T-cell (primary cell): ENCODE measurements around the gene ZFAND2B. TPM values are rescaled to one million over a fixed set of nuclear protein-coding genes. Genes with fewer than 3 reads are reported as not detected.

ENCODE experiments used
- ATAC-seq, 4 experiments: fragments of 200-7000 bp in 3 of 4; fragments of 150-1000 bp in 1 of 4; cut with Tn5 transposase; replicated peaks in 1 of 4; 1 replicate in 3 of 4; 2 replicates in 1 of 4; pipeline ENCODE4 v1.10.0; 2021; ENCODE audit warnings: moderate library complexity in 3 of 4, mild to moderate bottlenecking in 2 of 4, moderate number of reproducible peaks in 1 of 4
- CTCF ChIA-PET, 2 donors: fragments of 300-600 bp; sonication (Branson Sonifier 250); formaldehyde crosslinking; loops; one replicate each; lab custom pipeline; 2022; ENCODE audit warnings: antibody characterized with exemption in 2 of 2; lab: Charles Lee
- POLR2A ChIA-PET, 2 donors: fragments of 300-600 bp; sonication (Branson Sonifier 250); formaldehyde crosslinking; loops; one replicate each; lab custom pipeline; 2022; ENCODE audit warnings: antibody characterized with exemption in 2 of 2; lab: Charles Lee
- DNase-seq, 35 experiments: peaks; one replicate each; pipeline versions ENCODE4 v3.0.0 to v3.0.0-alpha.2; 2013 to 2023
- H3K27ac ChIP-seq: one replicate; pipeline ENCODE4 v1.5.1; 2013; ENCODE audit warnings: low read length
- H3K27me3 ChIP-seq, 2 experiments: replicated peaks in 1 of 2; 1 replicate in 1 of 2; 2 replicates in 1 of 2; pipeline versions ENCODE4 v1.6.1 to v1.7.0; 2013; ENCODE audit warnings: low read length in 1 of 2, mixed read lengths in 1 of 2; ENCODE audit not compliant: control insufficient read depth in 2 of 2, insufficient read depth in 2 of 2; ENCODE audit errors: extremely low read depth in 1 of 2
- H3K36me3 ChIP-seq, 2 donors: 1 replicate in 1 of 2; 2 replicates in 1 of 2; pipeline versions ENCODE4 v1.6.1 to v1.7.0; 2013; ENCODE audit warnings: low read length in 1 of 2; ENCODE audit not compliant: control insufficient read depth in 2 of 2, insufficient read depth in 1 of 2; ENCODE audit errors: extremely low read depth in 1 of 2
- H3K4me1 ChIP-seq, 2 experiments: 1 replicate in 1 of 2; 2 replicates in 1 of 2; pipeline versions ENCODE4 v1.6.1 to v1.7.0; 2013; ENCODE audit warnings: low read length in 2 of 2, mixed read lengths in 1 of 2; ENCODE audit not compliant: insufficient read depth in 2 of 2, control insufficient read depth in 1 of 2; ENCODE audit errors: extremely low read depth in 1 of 2
- H3K4me3 ChIP-seq, 2 donors: 1 replicate in 1 of 2; 2 replicates in 1 of 2; pipeline versions ENCODE4 v1.5.1 to v1.7.0; 2013; ENCODE audit warnings: mild to moderate bottlenecking in 2 of 2, low read length in 1 of 2, moderate library complexity in 1 of 2; ENCODE audit not compliant: control insufficient read depth in 1 of 2; ENCODE audit errors: extremely low read depth in 1 of 2
- H3K9me3 ChIP-seq: 2 replicates; pipeline ENCODE4 v1.7.0; 2013
- H3K27ac Mint-ChIP-seq, 2 donors: one replicate each; pipeline ENCODE4 v1.8.0; 2020 to 2021; ENCODE audit warnings: mild to moderate bottlenecking in 2 of 2, mixed read lengths in 2 of 2
- H3K27me3 Mint-ChIP-seq, 2 donors: one replicate each; pipeline ENCODE4 v1.8.0; 2021 to 2022; ENCODE audit warnings: mixed read lengths in 2 of 2
- H3K36me3 Mint-ChIP-seq: one replicate; pipeline ENCODE4 v1.8.0; 2021; ENCODE audit warnings: mixed read lengths
- H3K4me1 Mint-ChIP-seq, 3 donors: one replicate each; pipeline ENCODE4 v1.8.0; 2020 to 2022; ENCODE audit warnings: mixed read lengths in 3 of 3, mild to moderate bottlenecking in 1 of 3
- H3K4me3 Mint-ChIP-seq, 3 donors: one replicate each; pipeline ENCODE4 v1.8.0; 2020 to 2022; ENCODE audit warnings: mild to moderate bottlenecking in 3 of 3, mixed read lengths in 3 of 3, moderate library complexity in 3 of 3
- H3K9me3 Mint-ChIP-seq, 3 donors: one replicate each; pipeline ENCODE4 v1.8.0; 2020 to 2022; ENCODE audit warnings: mixed read lengths in 3 of 3
- WGBS: methylation state at CpG from one replicate; pipeline ENCODE4 v1.1.5; 2013; ENCODE audit warnings: missing lambda C conversion rate; ENCODE audit not compliant: insufficient coverage; 5-methylcytosine and 5-hydroxymethylcytosine counted together
- total RNA-seq, 35 experiments: library from RNA in 6 of 35; stranded (reverse) in 6 of 35; fragments of 120-200 nt in 1 of 35; gene quantifications; one replicate each; pipeline versions ENCODE4 v1.2.1 to v1.2.4 and lab custom pipeline; 2013 to 2026

The ZFAND2B gene
- total RNA-seq, 5 donors from 2014 or later (not counting 1 experiment from before 2014, with no cell fraction given): 61.7 to 91.6 (median 85.6) TPM

DNA sequence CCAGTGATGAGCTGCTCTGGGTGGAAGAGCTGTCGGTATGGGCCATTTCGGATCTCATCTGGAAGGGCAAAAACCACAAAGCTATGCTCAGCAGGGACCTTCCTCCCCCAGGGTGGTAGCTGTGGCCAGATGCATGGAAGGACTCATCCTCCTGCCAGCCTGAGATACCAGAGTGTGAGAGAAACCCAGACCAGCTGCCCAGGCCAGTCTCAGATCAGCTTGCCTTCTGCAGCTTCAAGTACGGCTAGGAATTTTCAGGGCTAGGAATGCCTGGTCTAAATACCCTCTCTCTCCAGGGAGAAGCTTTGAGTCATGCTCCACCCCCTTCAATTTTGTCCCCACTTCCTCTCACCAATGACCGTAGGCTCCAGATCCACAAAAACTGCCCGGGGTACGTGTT, 45.1 kb downstream of the ZFAND2B start:
- H3K4me1 ChIP-seq: peaks cover 43 to 70% of the 10 kb centered on the region in 2 experiments
- H3K9me3 Mint-ChIP-seq: no peaks in the 10 kb centered on the region
- no peak for DNase-seq
- no peaks in the 10 kb centered on the region for H3K27me3 Mint-ChIP-seq
- ATAC-seq: no peak
- H3K27ac ChIP-seq: peak overlapping the region; percentile 94
- H3K36me3 ChIP-seq: peaks cover 15 to 41% of the 10 kb centered on the region in 2 donors
- 71% methylated on average over 1 of the region's 6 CpGs for WGBS
- H3K36me3 Mint-ChIP-seq: peaks cover 39% of the 10 kb centered on the region
- POLR2A ChIA-PET: interaction anchor here (0.6 to 1.7 kb wide), 6 partner anchors 10 to 965 kb away, joined by 3 to 9 read pairs (median 4); partner anchors contain the start of genes ANKZF1 (in 1 of the 2) and ATG9A (in 1 of the 2)
- peak overlapping the region; percentile 95 to 99 for H3K4me3 ChIP-seq
- CTCF ChIA-PET: interaction anchor here (0.8 to 1.2 kb wide), 3 partner anchors 26 to 40 kb away, joined by 3 to 4 read pairs (median 3); partner anchors contain the start of gene DNAJB2 (in 1 of the 2)
- H3K9me3 ChIP-seq: no peaks in the 10 kb centered on the region
- no peaks in the 10 kb centered on the region for H3K27me3 ChIP-seq
- H3K27ac Mint-ChIP-seq: peak overlapping the region; percentile 98 to 99
- H3K4me3 Mint-ChIP-seq: peak overlapping the region; percentile 75 to 96 (median 83)
- H3K4me1 Mint-ChIP-seq: peaks cover 70 to 72% (median 72%) of the 10 kb centered on the region in 3 donors

DNA sequence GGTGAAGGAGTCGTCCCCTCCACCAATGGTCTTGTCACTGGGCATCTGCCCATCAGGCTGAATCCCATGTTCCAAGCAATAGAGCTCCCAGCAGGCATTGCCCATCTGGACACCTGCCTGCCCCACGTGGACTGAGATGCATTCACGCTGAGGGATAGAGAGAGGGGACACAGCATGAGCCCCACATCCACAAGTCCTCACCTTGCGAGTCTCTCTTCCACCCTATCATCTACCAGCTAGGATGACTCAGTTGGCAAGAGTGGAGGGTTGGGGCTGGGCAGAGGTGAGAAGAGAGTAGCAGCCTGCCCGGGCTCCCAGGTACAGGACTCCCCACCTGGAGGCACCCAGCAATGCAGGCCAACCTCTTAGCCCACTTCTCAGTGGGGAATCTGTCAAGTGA, 45.5 kb downstream of the ZFAND2B start:
- no CpG with 5 or more reads among the region's 5 CpGs for WGBS
- ATAC-seq (no peak), DNase-seq (peak in 4 of 35 experiments; percentile 29 to 40 (median 36))
- peaks cover 38 to 66% of the 10 kb centered on the region in 2 experiments for H3K4me1 ChIP-seq
- ChIA-PET CTCF (interaction anchor here (0.6 to 1.2 kb wide), 4 partner anchors 26 to 50 kb away, joined by 3 to 4 read pairs (median 4); partner anchors contain the start of gene DNAJB2 (in 1 of the 2)), POLR2A (interaction anchor here (0.6 to 1.7 kb wide), 5 partner anchors 10 to 966 kb away, joined by 3 to 9 read pairs (median 4); partner anchors contain the start of genes ANKZF1 (in 1 of the 2) and ATG9A (in 1 of the 2))
- no peaks in the 10 kb centered on the region for H3K9me3 Mint-ChIP-seq
- H3K4me3 ChIP-seq: peak overlapping the region; percentile 95 to 99
- H3K4me3 Mint-ChIP-seq: peak overlapping the region; percentile 75 to 96 (median 83)
- no peaks in the 10 kb centered on the region for H3K27me3 Mint-ChIP-seq
- H3K4me1 Mint-ChIP-seq: peaks cover 66 to 67% (median 67%) of the 10 kb centered on the region in 3 donors
- peaks cover 39% of the 10 kb centered on the region for H3K36me3 Mint-ChIP-seq
- no peaks in the 10 kb centered on the region for H3K9me3 ChIP-seq
- peak overlapping the region; percentile 98 to 99 for H3K27ac Mint-ChIP-seq
- peaks cover 15 to 41% of the 10 kb centered on the region in 2 donors for H3K36me3 ChIP-seq
- H3K27me3 ChIP-seq: no peaks in the 10 kb centered on the region
- H3K27ac ChIP-seq: peak overlapping the region; percentile 94

DNA sequence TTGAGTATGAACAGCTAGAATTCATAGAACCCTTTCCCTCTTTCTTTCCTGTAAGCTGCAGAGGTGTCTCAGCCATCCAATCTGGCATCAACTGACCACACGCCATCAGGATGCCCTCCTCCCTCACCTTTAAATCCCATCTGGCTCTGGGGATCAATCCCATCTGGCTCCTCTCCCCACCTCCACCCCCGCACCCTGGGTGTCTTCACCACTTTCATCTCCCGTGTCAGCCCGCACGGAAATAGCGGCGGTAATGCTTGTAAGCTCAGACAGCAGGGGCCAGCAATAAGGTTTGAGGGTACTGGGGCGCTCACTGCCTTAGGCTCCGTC, 46.0 kb downstream of the ZFAND2B start:
- Histone ChIP-seq H3K36me3 (peaks cover 15 to 41% of the 10 kb centered on the region in 2 donors), H3K27ac (peak overlapping the region; percentile 94), H3K27me3 (no peaks in the 10 kb centered on the region), H3K9me3 (no peaks in the 10 kb centered on the region), H3K4me1 (peaks cover 36 to 61% of the 10 kb centered on the region in 2 experiments), H3K4me3 (peak overlapping the region; percentile 95 to 99)
- 4% methylated on average over 9 of the region's 9 CpGs for WGBS
- Mint-ChIP-seq H3K4me3 (peak overlapping the region; percentile 75 to 96 (median 83)), H3K27me3 (no peaks in the 10 kb centered on the region), H3K4me1 (peaks cover 62 to 63% (median 63%) of the 10 kb centered on the region in 3 donors), H3K36me3 (peaks cover 39% of the 10 kb centered on the region), H3K27ac (peak overlapping the region; percentile 98 to 99), H3K9me3 (no peaks in the 10 kb centered on the region)
- POLR2A ChIA-PET: interaction anchor here (0.6 to 2.7 kb wide), 7 partner anchors 7 to 75 kb away, joined by 3 to 32 read pairs (median 4); partner anchors contain the start of genes GLB1L (in 2 of the 2), STK16 (in 2 of the 2), ABCB6 (in 1 of the 2) and ANKZF1 (in 1 of the 2)
- DNase-seq: peak in 12 of 35 experiments; percentile 22 to 57 (median 28)
- CTCF ChIA-PET: interaction anchor here (0.6 to 1.2 kb wide), 5 partner anchors 26 to 50 kb away, joined by 3 to 6 read pairs (median 4); no protein-coding TSS in a partner anchor
- peak in 2 of 4 experiments; percentile 3 to 4 for ATAC-seq

- peaks cover 15 to 38% of the 10 kb centered on the region in 2 donors for H3K36me3 ChIP-seq
- H3K27me3 ChIP-seq: no peaks in the 10 kb centered on the region
- H3K4me3 ChIP-seq: peak within 1 kb of the TSS; percentile 95 to 99
- H3K27ac Mint-ChIP-seq: peak within 1 kb of the TSS; percentile 98 to 99
- ChIA-PET CTCF (interaction anchor here (0.6 to 2.5 kb wide), 9 partner anchors 24 to 350 kb away, joined by 3 to 38 read pairs (median 6); partner anchors contain the start of genes ANKZF1 (in 1 of the 2), ATG9A (in 1 of the 2), CNPPD1 (in 1 of the 2) and DNAJB2 (in 1 of the 2)), POLR2A (interaction anchor here (0.6 to 2.7 kb wide), 8 partner anchors 8 to 77 kb away, joined by 3 to 32 read pairs (median 4); partner anchors contain the start of genes GLB1L (in 2 of the 2), STK16 (in 2 of the 2), ABCB6 (in 1 of the 2) and ANKZF1 (in 1 of the 2))
- peaks cover 56 to 57% (median 57%) of the 10 kb centered on the region in 3 donors for H3K4me1 Mint-ChIP-seq
- no peaks in the 10 kb centered on the region for H3K27me3 Mint-ChIP-seq
- peaks cover 33 to 55% of the 10 kb centered on the region in 2 experiments for H3K4me1 ChIP-seq
- 0% methylated on average over 21 of the region's 49 CpGs for WGBS
- peaks cover 37% of the 10 kb centered on the region for H3K36me3 Mint-ChIP-seq
- DNase-seq: peak in 16 of 35 experiments; percentile 5 to 58 (median 27)
- H3K4me3 Mint-ChIP-seq: peak within 1 kb of the TSS; percentile 75 to 96 (median 83)
- ATAC-seq: peak; percentile 28 to 38 (median 32)
- H3K9me3 ChIP-seq: no peaks in the 10 kb centered on the region
- peak within 1 kb of the TSS; percentile 94 for H3K27ac ChIP-seq
- no peaks in the 10 kb centered on the region for H3K9me3 Mint-ChIP-seq
These were observed 46.5 kb downstream of the ZFAND2B start, which contains the start of gene TUBA4B for GRCh38 chr2:219252900-219253752. TSS of gene TUBA4B (plus strand) at chr2:219253243. CDS start at chr2:219253408, 165 bp downstream.

- H3K27me3 ChIP-seq: no peaks in the 10 kb centered on the region
- ChIA-PET POLR2A (interaction anchor here (0.6 to 2.7 kb wide), 13 partner anchors 9 to 858 kb away, joined by 3 to 32 read pairs (median 6); partner anchors contain the start of genes GLB1L (in 2 of the 2), STK16 (in 2 of the 2), ANKZF1 (in 1 of the 2) and ATG9A (in 1 of the 2)), CTCF (interaction anchor here (0.6 to 2.7 kb wide), 16 partner anchors 9 to 349 kb away, joined by 3 to 38 read pairs (median 6); partner anchors contain the start of genes ANKZF1 (in 1 of the 2), ATG9A (in 1 of the 2), CNPPD1 (in 1 of the 2) and DNAJB2 (in 1 of the 2))
- H3K9me3 ChIP-seq: no peaks in the 10 kb centered on the region
- Mint-ChIP-seq H3K9me3 (no peaks in the 10 kb centered on the region), H3K27me3 (no peaks in the 10 kb centered on the region), H3K27ac (peak within 1 kb of the TSS; percentile 98 to 99), H3K36me3 (peaks cover 30% of the 10 kb centered on the region), H3K4me3 (peak within 1 kb of the TSS; percentile 75 to 96 (median 83)), H3K4me1 (peaks cover 47 to 48% (median 48%) of the 10 kb centered on the region in 3 donors)
- peaks cover 13 to 29% of the 10 kb centered on the region in 2 donors for H3K36me3 ChIP-seq
- peak within 1 kb of the TSS; percentile 95 to 99 for H3K4me3 ChIP-seq
- peak; percentile 82 to 96 (median 89) for DNase-seq
- peak; percentile 77 to 87 (median 78) for ATAC-seq
- H3K27ac ChIP-seq: peak within 1 kb of the TSS; percentile 94
- WGBS: under 1% methylated on average over 75 of the region's 76 CpGs
- H3K4me1 ChIP-seq: peaks cover 25 to 47% of the 10 kb centered on the region in 2 experiments
These were observed 47.4 kb downstream of the ZFAND2B start, which contains the start of gene TUBA4A for GRCh38 chr2:219253753-219254589. TSS of gene TUBA4A (minus strand) at chr2:219253918. CDS start at chr2:219253858, 60 bp downstream.
